Rectal smooth muscle tissue (tissue), 1 donor: ENCODE measurements around the gene DCD.

ENCODE experiments used
- H3K27ac ChIP-seq: one replicate; pipeline ENCODE4 v1.7.0; 2013; ENCODE audit warnings: low read depth, low read length, inconsistent platforms
- H3K27me3 ChIP-seq: one replicate; pipeline ENCODE4 v1.7.0; 2013; ENCODE audit warnings: low read length; ENCODE audit not compliant: control insufficient read depth, insufficient read depth
- H3K36me3 ChIP-seq: one replicate; pipeline ENCODE4 v1.7.0; 2013; ENCODE audit warnings: low read length; ENCODE audit not compliant: control insufficient read depth, insufficient read depth
- H3K4me1 ChIP-seq: one replicate; pipeline ENCODE4 v1.7.0; 2013; ENCODE audit warnings: low read length; ENCODE audit not compliant: control insufficient read depth, insufficient read depth
- H3K4me3 ChIP-seq: one replicate; pipeline ENCODE4 v1.7.0; 2013; ENCODE audit warnings: low read length
- H3K9ac ChIP-seq: one replicate; pipeline ENCODE4 v1.7.0; 2013; ENCODE audit warnings: low read length

DCD gene

GRCh38 chr12:54648265-54648664, at the start of gene DCD:
TSS of gene DCD (minus strand) at chr12:54648365. CDS start at chr12:54648303, 62 bp downstream.
- Histone ChIP-seq H3K27ac (no peak within 1 kb of the TSS), H3K4me1 (no peaks in the 10 kb centered on the region), H3K27me3 (no peaks in the 10 kb centered on the region), H3K4me3 (no peak within 1 kb of the TSS), H3K36me3 (no peaks in the 10 kb centered on the region), H3K9ac (no peak within 1 kb of the TSS)

- H3K27ac ChIP-seq: no peak overlapping the region
These were observed 49.7 kb upstream of the DCD start for GRCh38 chr12:54697851-54698250.

GRCh38 chr12:54692353-54692752, 44.2 kb upstream of the DCD start:
- H3K4me3 ChIP-seq: no peak overlapping the region
- H3K9ac ChIP-seq: no peak overlapping the region
- H3K27ac ChIP-seq: no peak overlapping the region
- H3K4me1 ChIP-seq: no peaks in the 10 kb centered on the region
- no peaks in the 10 kb centered on the region for H3K36me3 ChIP-seq
- H3K27me3 ChIP-seq: no peaks in the 10 kb centered on the region

More at GRCh38 chr12:54697851-54698250, 49.7 kb upstream of the DCD start:
- Histone ChIP-seq H3K4me3 (no peak overlapping the region), H3K4me1 (no peaks in the 10 kb centered on the region), H3K36me3 (no peaks in the 10 kb centered on the region), H3K9ac (no peak overlapping the region), H3K27me3 (no peaks in the 10 kb centered on the region)

- H3K9ac ChIP-seq: no peak overlapping the region
- no peak overlapping the region for H3K4me3 ChIP-seq
- no peaks in the 10 kb centered on the region for H3K36me3 ChIP-seq
- no peak overlapping the region for H3K27ac ChIP-seq
- H3K4me1 ChIP-seq: no peaks in the 10 kb centered on the region
- no peaks in the 10 kb centered on the region for H3K27me3 ChIP-seq
These were observed 41.8 kb upstream of the DCD start for GRCh38 chr12:54689984-54690383.

- Histone ChIP-seq H3K9ac (no peak overlapping the region), H3K36me3 (no peaks in the 10 kb centered on the region), H3K4me3 (no peak overlapping the region), H3K27ac (no peak overlapping the region), H3K27me3 (no peaks in the 10 kb centered on the region), H3K4me1 (no peaks in the 10 kb centered on the region)
These were observed 40.8 kb upstream of the DCD start for GRCh38 chr12:54689034-54689372.

GRCh38 chr12:54688309-54689033, 40.3 kb upstream of the DCD start:
- H3K27me3 ChIP-seq: no peaks in the 10 kb centered on the region
- H3K36me3 ChIP-seq: no peaks in the 10 kb centered on the region
- H3K4me1 ChIP-seq: no peaks in the 10 kb centered on the region
- no peak overlapping the region for H3K9ac ChIP-seq
- no peak overlapping the region for H3K27ac ChIP-seq
- no peak overlapping the region for H3K4me3 ChIP-seq

GRCh38 chr12:54684636-54685630, 36.8 kb upstream of the DCD start:
- Histone ChIP-seq H3K27ac (no peak overlapping the region), H3K9ac (no peak overlapping the region), H3K36me3 (no peaks in the 10 kb centered on the region), H3K4me3 (no peak overlapping the region), H3K27me3 (no peaks in the 10 kb centered on the region), H3K4me1 (no peaks in the 10 kb centered on the region)

- no peak overlapping the region for H3K27ac ChIP-seq
- H3K36me3 ChIP-seq: no peaks in the 10 kb centered on the region
- no peaks in the 10 kb centered on the region for H3K4me1 ChIP-seq
- no peak overlapping the region for H3K9ac ChIP-seq
- H3K4me3 ChIP-seq: no peak overlapping the region
- H3K27me3 ChIP-seq: no peaks in the 10 kb centered on the region
These were observed 35.2 kb upstream of the DCD start for GRCh38 chr12:54683398-54683797.

- H3K36me3 ChIP-seq: no peaks in the 10 kb centered on the region
- H3K4me3 ChIP-seq: no peak overlapping the region
- no peak overlapping the region for H3K27ac ChIP-seq
- H3K4me1 ChIP-seq: no peaks in the 10 kb centered on the region
- H3K9ac ChIP-seq: no peak overlapping the region
- H3K27me3 ChIP-seq: no peaks in the 10 kb centered on the region
These were observed 34.5 kb upstream of the DCD start for GRCh38 chr12:54682674-54683073.

GRCh38 chr12:54680374-54680773, 32.2 kb upstream of the DCD start:
- H3K4me3 ChIP-seq: no peak overlapping the region
- no peaks in the 10 kb centered on the region for H3K36me3 ChIP-seq
- no peaks in the 10 kb centered on the region for H3K27me3 ChIP-seq

GRCh38 chr12:54678131-54678530, 30.0 kb upstream of the DCD start:
- Histone ChIP-seq H3K27me3 (no peaks in the 10 kb centered on the region), H3K27ac (no peak overlapping the region), H3K9ac (no peak overlapping the region), H3K4me3 (no peak overlapping the region), H3K4me1 (no peaks in the 10 kb centered on the region), H3K36me3 (no peaks in the 10 kb centered on the region)

More at GRCh38 chr12:54680374-54680773, 32.2 kb upstream of the DCD start:
- H3K4me1 ChIP-seq: no peaks in the 10 kb centered on the region
- H3K27ac ChIP-seq: no peak overlapping the region
- no peak overlapping the region for H3K9ac ChIP-seq

- no peaks in the 10 kb centered on the region for H3K36me3 ChIP-seq
- H3K4me3 ChIP-seq: no peak overlapping the region
- H3K9ac ChIP-seq: no peak overlapping the region
These were observed 19.8 kb upstream of the DCD start for GRCh38 chr12:54667945-54668344.

More at GRCh38 chr12:54667945-54668344, 19.8 kb upstream of the DCD start:
- H3K27ac ChIP-seq: no peak overlapping the region
- H3K27me3 ChIP-seq: no peaks in the 10 kb centered on the region
- no peaks in the 10 kb centered on the region for H3K4me1 ChIP-seq
